H1 (cell line): ENCODE results near the gene ZFAND3. TPM values are rescaled to one million over a fixed set of nuclear protein-coding genes. Genes with fewer than 3 reads are reported as not detected.

Experiments
- CTCF ChIA-PET: fragments of 300-600 bp; sonication (Branson Sonifier 250); formaldehyde crosslinking; loops from one replicate; lab custom pipeline; 2021; ENCODE audit not compliant: partially characterized antibody; lab: Charles Lee
- POLR2A ChIA-PET: fragments of 300-600 bp; sonication (Branson Sonifier 250); formaldehyde crosslinking; loops from one replicate; lab custom pipeline; 2021; ENCODE audit warnings: inconsistent platforms; ENCODE audit not compliant: partially characterized antibody; lab: Charles Lee
- DNase-seq, 2 experiments: peaks; one replicate each; pipeline versions ENCODE4 v3.0.0 to v3.0.0-alpha.2; 2010 to 2022; ENCODE audit warnings: low spot score in 2 of 2, low read depth in 1 of 2, mixed read lengths in 1 of 2
- FAIRE-seq: peaks from 2 replicates; lab custom pipeline; 2011; peaks lifted over from hg19 to GRCh38; lab: Jason Lieb, UNC
- H2AFZ ChIP-seq: 2 replicates; pipeline ENCODE4 v1.8.1; 2012; ENCODE audit warnings: low read length, inconsistent platforms
- H2AK5ac ChIP-seq: 2 replicates; pipeline ENCODE4 v1.6.1; 2013; ENCODE audit warnings: low read depth, low read length
- H2BK120ac ChIP-seq: replicated peaks from 2 replicates; pipeline ENCODE3; 2013; ENCODE audit warnings: low read depth, low read length, inconsistent platforms
- H2BK12ac ChIP-seq: 2 replicates; pipeline ENCODE4 v1.6.1; 2013; ENCODE audit warnings: low read depth, low read length
- H2BK15ac ChIP-seq: 2 replicates; pipeline ENCODE4 v1.6.1; 2013; ENCODE audit warnings: low read length
- H2BK20ac ChIP-seq: 2 replicates; pipeline ENCODE4 v1.6.1; 2013; ENCODE audit warnings: low read length
- H2BK5ac ChIP-seq: 2 replicates; pipeline ENCODE4 v1.6.1; 2013; ENCODE audit warnings: low read depth, low read length
- H3K14ac ChIP-seq: 2 replicates; pipeline ENCODE4 v1.6.1; 2013; ENCODE audit warnings: inconsistent platforms; ENCODE audit not compliant: insufficient read length
- H3K18ac ChIP-seq: 2 replicates; pipeline ENCODE4 v1.6.1; 2013; ENCODE audit warnings: low read length; ENCODE audit errors: extremely low read depth
- H3K23ac ChIP-seq: 2 replicates; pipeline ENCODE4 v1.6.1; 2013; ENCODE audit warnings: inconsistent platforms; ENCODE audit not compliant: insufficient read length
- H3K23me2 ChIP-seq: 2 replicates; pipeline ENCODE4 v1.6.1; 2013; ENCODE audit warnings: low read depth, low read length
- H3K27ac ChIP-seq: 2 replicates; pipeline ENCODE4 v1.6.1; 2011; ENCODE audit warnings: low read depth, low read length, inconsistent platforms
- H3K27me3 ChIP-seq, 4 experiments: replicated peaks in 1 of 4; 1 replicate in 1 of 4; 2 replicates in 3 of 4; pipeline versions ENCODE4 v1.6.1 to v1.8.1; 2011 to 2013; ENCODE audit warnings: low read length in 3 of 4, mild to moderate bottlenecking in 3 of 4, inconsistent platforms in 2 of 4, mixed read lengths in 2 of 4, moderate library complexity in 1 of 4; ENCODE audit not compliant: control insufficient read depth in 3 of 4, insufficient read depth in 3 of 4; ENCODE audit errors: extremely low read depth in 1 of 4
- H3K36me3 ChIP-seq, 4 experiments: 2 replicates each; pipeline versions ENCODE4 v1.6.1 to v1.8.1; 2011 to 2013; ENCODE audit warnings: mild to moderate bottlenecking in 4 of 4, low read length in 3 of 4, moderate library complexity in 2 of 4, control low read depth in 1 of 4, inconsistent platforms in 1 of 4; ENCODE audit not compliant: insufficient read depth in 4 of 4, control insufficient read depth in 2 of 4
- H3K4ac ChIP-seq: replicated peaks from 2 replicates; pipeline ENCODE3; 2013; ENCODE audit warnings: low read length, low read depth, mixed read lengths, inconsistent platforms; ENCODE audit not compliant: insufficient read length
- H3K4me1 ChIP-seq, 4 experiments: replicated peaks in 1 of 4; 1 replicate in 1 of 4; 2 replicates in 3 of 4; pipeline versions ENCODE4 v1.6.1 to v1.8.1; 2011 to 2013; ENCODE audit warnings: low read length in 3 of 4, inconsistent platforms in 2 of 4, mixed read lengths in 1 of 4; ENCODE audit not compliant: insufficient read depth in 4 of 4, control insufficient read depth in 3 of 4
- H3K4me2 ChIP-seq, 2 experiments: 2 replicates each; pipeline versions ENCODE4 v1.6.1 to v1.8.1; 2011 to 2013; ENCODE audit warnings: low read depth in 2 of 2, low read length in 2 of 2, control low read depth in 1 of 2, inconsistent platforms in 1 of 2, mild to moderate bottlenecking in 1 of 2; ENCODE audit not compliant: insufficient read depth in 1 of 2
- H3K4me3 ChIP-seq, 4 experiments: fragments of 200-600, 300-600 bp in 1 of 4; sonication (generic), shearing (Covaris generic), sonication (Bioruptor Twin) in 1 of 4; 2 replicates each; pipeline versions ENCODE4 v1.5.1 to v1.8.1; 2011 to 2016; ENCODE audit warnings: low read length in 4 of 4, low read depth in 3 of 4, control low read depth in 2 of 4, inconsistent platforms in 2 of 4, mild to moderate bottlenecking in 2 of 4, mixed read lengths in 1 of 4, moderate library complexity in 1 of 4; ENCODE audit not compliant: insufficient read depth in 2 of 4; ENCODE audit errors: extremely low read depth in 1 of 4
- H3K56ac ChIP-seq: replicated peaks from 2 replicates; pipeline ENCODE3; 2013; ENCODE audit warnings: low read depth, mild to moderate bottlenecking, mixed read lengths, low read length, inconsistent platforms; ENCODE audit not compliant: insufficient read length
- H3K79me1 ChIP-seq: 2 replicates; pipeline ENCODE4 v1.6.1; 2013; ENCODE audit warnings: low read depth, low read length, control low read depth
- H3K79me2 ChIP-seq, 2 experiments: 2 replicates each; pipeline versions ENCODE4 v1.6.1 to v1.8.1; 2012 to 2013; ENCODE audit warnings: low read length in 2 of 2, mild to moderate bottlenecking in 2 of 2, inconsistent platforms in 1 of 2; ENCODE audit not compliant: insufficient read depth in 2 of 2, control insufficient read depth in 1 of 2
- H3K9ac ChIP-seq, 4 experiments: replicated peaks in 1 of 4; 1 replicate in 1 of 4; 2 replicates in 3 of 4; pipeline versions ENCODE4 v1.6.1 to v1.8.1; 2011 to 2013; ENCODE audit warnings: low read depth in 3 of 4, low read length in 3 of 4, control low read depth in 2 of 4, mild to moderate bottlenecking in 2 of 4, moderate library complexity in 2 of 4, inconsistent platforms in 1 of 4; ENCODE audit errors: extremely low read depth in 1 of 4
- H3K9me3 ChIP-seq, 2 experiments: 2 replicates each; pipeline versions ENCODE4 v1.6.1 to v1.8.1; 2012 to 2013; ENCODE audit warnings: mild to moderate bottlenecking in 2 of 2, moderate library complexity in 2 of 2, control low read depth in 1 of 2, inconsistent platforms in 1 of 2, low read depth in 1 of 2, low read length in 1 of 2, mixed read lengths in 1 of 2; ENCODE audit not compliant: insufficient read depth in 2 of 2
- H4K20me1 ChIP-seq, 2 experiments: replicated peaks in 1 of 2; 2 replicates each; pipeline versions ENCODE3 to v1.8.1; 2011 to 2013; ENCODE audit warnings: inconsistent platforms in 2 of 2, low read length in 2 of 2, mild to moderate bottlenecking in 1 of 2; ENCODE audit not compliant: insufficient read depth in 2 of 2, control insufficient read depth in 1 of 2
- H4K5ac ChIP-seq: 2 replicates; pipeline ENCODE4 v1.6.1; 2013; ENCODE audit warnings: low read length, low read depth, mixed read lengths, inconsistent platforms; ENCODE audit not compliant: insufficient read length
- H4K8ac ChIP-seq: 2 replicates; pipeline ENCODE4 v1.8.0; 2013; ENCODE audit warnings: mild to moderate bottlenecking, moderate library complexity, low read length, inconsistent platforms; ENCODE audit not compliant: insufficient read depth; ENCODE audit errors: extremely low read depth
- H4K91ac ChIP-seq: replicated peaks from 2 replicates; pipeline ENCODE3; 2013; ENCODE audit warnings: low read length, mixed read lengths, inconsistent platforms; ENCODE audit not compliant: insufficient read length
- ATF2 ChIP-seq: IDR thresholded peaks from 2 replicates; pipeline ENCODE4 v1.6.1; 2012; ENCODE audit warnings: low read length, inconsistent platforms
- BCL11A ChIP-seq, 2 experiments: IDR thresholded peaks; one replicate each; pipeline ENCODE4 v1.6.1; 2011; ENCODE audit warnings: low read depth in 2 of 2, low read length in 2 of 2, mild to moderate bottlenecking in 2 of 2
- BRCA1 ChIP-seq: IDR thresholded peaks from 2 replicates; pipeline ENCODE4 v1.6.1; 2012; ENCODE audit warnings: low read depth, low read length, improper control_type of control experiment
- CBX8 ChIP-seq: fragments of 300-800, 300-1000 bp; sonication (generic); IDR thresholded peaks from 2 replicates; pipeline ENCODE4 v1.7.1; 2016; ENCODE audit warnings: low read depth, low read length, borderline replicate concordance
- HDAC6 ChIP-seq: IDR thresholded peaks from one replicate; pipeline ENCODE4 v1.7.1; 2012; ENCODE audit warnings: low read depth, mild to moderate bottlenecking, inconsistent platforms, low read length, moderate library complexity
- POLR2A ChIP-seq, 2 experiments: IDR thresholded peaks; 1 replicate in 1 of 2; 2 replicates in 1 of 2; pipeline ENCODE4 v1.6.1; 2011; ENCODE audit warnings: low read depth in 2 of 2, low read length in 2 of 2, mild to moderate bottlenecking in 2 of 2; ENCODE audit errors: control extremely low read depth in 1 of 2
- RBBP5 ChIP-seq: IDR thresholded peaks from 2 replicates; pipeline ENCODE4 v1.7.1; 2012; ENCODE audit warnings: low read depth, mild to moderate bottlenecking, inconsistent platforms, low read length, moderate library complexity, borderline replicate concordance
- SIRT6 ChIP-seq: IDR thresholded peaks from one replicate; pipeline ENCODE4 v1.7.1; 2012; ENCODE audit warnings: low read length, inconsistent platforms
- SP1 ChIP-seq: IDR thresholded peaks from 2 replicates; pipeline ENCODE4 v1.6.1; 2011; ENCODE audit warnings: low read depth, low read length
- SP4 ChIP-seq: IDR thresholded peaks from 2 replicates; pipeline ENCODE4 v1.6.1; 2012; ENCODE audit warnings: low read length, inconsistent platforms
- TAF1 ChIP-seq: IDR thresholded peaks from 2 replicates; pipeline ENCODE4 v1.6.1; 2011; ENCODE audit warnings: mild to moderate bottlenecking, low read depth, low read length
- TAF7 ChIP-seq: optimal IDR thresholded peaks from 2 replicates; pipeline ENCODE3; 2011; ENCODE audit warnings: low read depth, mild to moderate bottlenecking, inconsistent platforms, low read length, moderate library complexity, borderline replicate concordance
- YY1 ChIP-seq: IDR thresholded peaks from 2 replicates; pipeline ENCODE4 v1.6.1; 2011; ENCODE audit warnings: low read depth, mild to moderate bottlenecking, low read length
- WGBS, 2 experiments: shearing (Covaris generic) in 1 of 2; methylation state at CpG; one replicate each; pipeline versions ENCODE4 v1.1.6 to v1.1.7; 2013 to 2015; ENCODE audit warnings: low lambda C conversion rate in 2 of 2, mixed read lengths in 2 of 2, inconsistent platforms in 1 of 2, low coverage in 1 of 2, missing lambda C conversion rate in 1 of 2; ENCODE audit not compliant: insufficient replicate concordance in 2 of 2, insufficient coverage in 1 of 2, insufficient read length in 1 of 2; ENCODE audit errors: extremely low coverage in 1 of 2, missing lambda C conversion rate in 1 of 2; 5-methylcytosine and 5-hydroxymethylcytosine counted together
- polyA plus RNA-seq, 7 experiments: library from polyadenylated mRNA; depleted of rRNA in 3 of 7; stranded (reverse) in 5 of 7; unstranded in 2 of 7; fragments of >200 nt in 5 of 7; fragments of 200-250 nt in 2 of 7; gene quantifications; 1 replicate in 5 of 7; 2 replicates in 1 of 7; 4 replicates in 1 of 7; pipeline versions ENCODE4 v1.2.1 to v1.2.3, GENCODE V29; 2011 to 2013; ENCODE audit warnings: missing spikeins in 2 of 7, mixed read lengths in 2 of 7
- total RNA-seq: library from RNA; stranded (reverse); fragmentation: NEBNext Ultra II Directional; extraction: Animal tissue kit (Norgen Biotek cat#: 25700); gene quantifications from 2 replicates; pipeline ENCODE4 v1.2.1, GENCODE V29; 2021

The ZFAND3 gene
- total and polyA plus RNA-seq, 2 of the 8 experiments (the other 6 are each of a cell fraction or from before 2014, with no cell fraction given), result 13.0 to 51.3 TPM

DNA sequence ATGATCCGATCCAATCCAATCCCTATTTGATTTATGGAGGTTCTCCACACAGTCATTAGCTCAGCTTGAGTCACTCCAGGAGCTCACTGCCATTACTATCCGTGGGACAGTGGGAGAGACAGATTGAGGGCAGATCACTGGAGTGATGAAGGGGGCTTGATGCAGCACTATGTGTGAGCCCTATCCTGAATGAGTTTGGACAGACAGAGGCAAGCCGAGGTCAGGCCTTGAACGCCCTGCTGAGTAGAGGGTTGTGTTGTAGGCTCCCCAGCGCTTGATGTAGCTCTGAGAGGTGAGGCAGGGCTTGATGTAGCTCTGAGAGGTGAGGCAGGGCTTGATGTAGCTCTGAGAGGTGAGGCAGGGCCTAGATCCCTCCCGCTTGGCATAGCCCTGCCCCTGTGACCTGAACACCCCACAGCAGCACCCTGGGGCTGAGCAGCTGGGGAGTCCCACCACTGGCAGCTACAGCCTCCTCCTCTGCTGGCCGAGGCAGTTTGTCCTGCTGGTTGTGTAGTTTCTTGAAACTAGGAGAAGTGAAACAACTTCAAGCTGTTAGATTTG, 58.7 kb downstream of the ZFAND3 start:
- H2BK15ac ChIP-seq, result no peak overlapping the region
- CTCF ChIA-PET, result interaction anchor here (0.9 to 1.8 kb wide), 5 partner anchors 14 to 135 kb away, joined by 3 to 5 read pairs (median 3); no protein-coding TSS in a partner anchor
- peaks cover 0 to 76% of the 10 kb centered on the region in 2 experiments; a peak in 3 of 4 replicates for H3K79me2 ChIP-seq
- peaks cover 5 to 19% of the 10 kb centered on the region in 2 experiments for H4K20me1 ChIP-seq
- WGBS, 2 experiments, result 85% methylated on average over 7 of the region's 7 CpGs; no CpG with 5 or more reads in 1 of the 2 experiments
- no peak overlapping the region for H2BK120ac ChIP-seq
- H2BK5ac ChIP-seq, result no peak overlapping the region
- no peak overlapping the region for H4K91ac ChIP-seq
- H3K36me3 ChIP-seq, result no peaks in the 10 kb centered on the region
- no peak for DNase-seq
- H3K4me1 ChIP-seq, result peaks cover 0 to 4% (median 2%) of the 10 kb centered on the region in 4 experiments; a peak in 2 of 7 replicates
- no peak overlapping the region for H2AK5ac ChIP-seq
- no peak overlapping the region for H3K4me2 ChIP-seq
- no peak overlapping the region for H2AFZ ChIP-seq
- no peaks in the 10 kb centered on the region; the same call in 1 of the 2 replicates for H3K23me2 ChIP-seq
- no peak overlapping the region for H3K56ac ChIP-seq
- H3K79me1 ChIP-seq, result peaks cover 6% of the 10 kb centered on the region; the same call in 1 of the 2 replicates
- POLR2A ChIA-PET, result interaction anchor here (1.2 to 2.0 kb wide), 2 partner anchors 8 to 13 kb away, joined by 4 to 7 read pairs; no protein-coding TSS in a partner anchor
- H3K27ac ChIP-seq, result no peak overlapping the region
- no peaks in the 10 kb centered on the region for H3K27me3 ChIP-seq
- no peak overlapping the region for H3K4ac ChIP-seq
- no peak overlapping the region for H3K23ac ChIP-seq
- FAIRE-seq, result no peak
- no peak overlapping the region for H3K18ac ChIP-seq
- no peak overlapping the region for H2BK20ac ChIP-seq
- H3K9ac ChIP-seq, result no peak overlapping the region
- no peak overlapping the region for H2BK12ac ChIP-seq
- no peak overlapping the region; the same call in 1 of the 2 replicates for H4K8ac ChIP-seq
- no peak overlapping the region for H3K4me3 ChIP-seq
- H4K5ac ChIP-seq, result no peak overlapping the region
- no peaks in the 10 kb centered on the region for H3K9me3 ChIP-seq
- no peak overlapping the region for H3K14ac ChIP-seq
- TF ChIP-seq SP1, result no peak
- no peak for TF ChIP-seq SIRT6
- no peak for TF ChIP-seq SP4
- no peak for TF ChIP-seq BRCA1
- no peak for TF ChIP-seq YY1
- no peak for TF ChIP-seq TAF1
- no peak for TF ChIP-seq RBBP5
- TF ChIP-seq CBX8, result no peak
- no peak for TF ChIP-seq BCL11A (IDR thresholded peaks at IDR 0.05; ENCODE audit: low read depth in 2 of 2, low read length in 2 of 2)
- no peak for TF ChIP-seq TAF7
- TF ChIP-seq POLR2A (IDR thresholded peaks at IDR 0.05; ENCODE audit: control extremely low read depth in 1 of 2, low read depth in 2 of 2, low read length in 2 of 2), result no peak
- no peak for TF ChIP-seq HDAC6
- no peak for TF ChIP-seq ATF2
